WTC11 (cell line): ENCODE data around the gene IGFBP5. TPM values are rescaled to one million over a fixed set of nuclear protein-coding genes. Genes with fewer than 3 reads are reported as not detected.

Source experiments
- ATAC-seq: fragments of 200-7000 bp; cut with Tn5 transposase; 2 replicates; pipeline ENCODE4 v1.10.0; 2021; ENCODE audit warnings: mild to moderate bottlenecking, moderate library complexity
- CTCF ChIA-PET: fragments of 300-600 bp; sonication (Branson Sonifier 250); formaldehyde crosslinking; loops from one replicate; lab custom pipeline; 2021; ENCODE audit warnings: antibody characterized with exemption; lab: Charles Lee
- POLR2A ChIA-PET: fragments of 350-600 bp; sonication (Branson Sonifier 250); formaldehyde crosslinking; loops from one replicate; lab custom pipeline; 2021; ENCODE audit warnings: antibody characterized with exemption; lab: Charles Lee
- DNase-seq: peaks from one replicate; pipeline ENCODE4 v3.0.0; 2021; ENCODE audit warnings: low spot score
- H3K27ac Mint-ChIP-seq: 2 replicates; pipeline ENCODE4 v1.8.0; 2021; ENCODE audit warnings: mixed read lengths
- H3K27me3 Mint-ChIP-seq: 2 replicates; pipeline ENCODE4 v1.8.0; 2021; ENCODE audit warnings: low read depth, mild to moderate bottlenecking, moderate library complexity, mixed read lengths
- H3K36me3 Mint-ChIP-seq: 2 replicates; pipeline ENCODE4 v1.8.0; 2021; ENCODE audit warnings: mixed read lengths
- H3K4me1 Mint-ChIP-seq: 2 replicates; pipeline ENCODE4 v1.8.0; 2022; ENCODE audit warnings: mixed read lengths
- H3K4me3 Mint-ChIP-seq: 2 replicates; pipeline ENCODE4 v1.8.0; 2021; ENCODE audit warnings: mild to moderate bottlenecking, moderate library complexity, mixed read lengths
- H3K9me3 Mint-ChIP-seq: 2 replicates; pipeline ENCODE4 v1.8.0; 2021; ENCODE audit warnings: mixed read lengths
- ATF1 ChIP-seq: sonication (generic); formaldehyde crosslinking; IDR thresholded peaks from 2 replicates; pipeline ENCODE4 v1.8.1; 2023; ENCODE audit warnings: mild to moderate bottlenecking, moderate library complexity, missing genetic modification reagents
- CREM ChIP-seq: sonication (generic); formaldehyde crosslinking; IDR thresholded peaks from 2 replicates; pipeline ENCODE4 v1.8.1; 2022; ENCODE audit warnings: mild to moderate bottlenecking, missing genetic modification reagents, moderate library complexity
- ERG ChIP-seq: fragments of 250-450 bp; sonication (Bioruptor Pico); IDR thresholded peaks from 2 replicates; pipeline ENCODE4 v1.8.0; 2021; ENCODE audit warnings: mild to moderate bottlenecking
- ESRRA ChIP-seq: sonication (generic); formaldehyde crosslinking; IDR thresholded peaks from 2 replicates; pipeline ENCODE4 v1.8.1; 2022; ENCODE audit warnings: mild to moderate bottlenecking, missing genetic modification reagents, borderline replicate concordance
- GTF2I ChIP-seq: fragments of 250-450 bp; sonication (Bioruptor Pico); conservative IDR thresholded peaks from 2 replicates; pipeline ENCODE4 v1.4.0; 2021; ENCODE audit warnings: mild to moderate bottlenecking
- IRF2 ChIP-seq: sonication (generic); formaldehyde crosslinking; IDR thresholded peaks from 2 replicates; pipeline ENCODE4 v1.8.0; 2022; ENCODE audit warnings: low read depth, missing genetic modification reagents, borderline replicate concordance
- JAZF1 ChIP-seq: fragments of 250-450 bp; sonication (Bioruptor Pico); IDR thresholded peaks from 2 replicates; pipeline ENCODE4 v1.9.0; 2021; ENCODE audit warnings: moderate library complexity, mild to moderate bottlenecking, inconsistent platforms
- NFATC4 ChIP-seq: fragments of 250-450 bp; sonication (Bioruptor Pico); IDR thresholded peaks from 2 replicates; pipeline ENCODE4 v1.9.0; 2021; ENCODE audit warnings: mild to moderate bottlenecking
- NR1H2 ChIP-seq: sonication (generic); formaldehyde crosslinking; IDR thresholded peaks from 2 replicates; pipeline ENCODE4 v1.9.0; 2021; ENCODE audit warnings: mild to moderate bottlenecking, moderate library complexity, missing genetic modification reagents
- RORB ChIP-seq: fragments of 250-450 bp; sonication (Bioruptor Pico); IDR thresholded peaks from 2 replicates; pipeline ENCODE4 v1.9.0; 2021; ENCODE audit warnings: mild to moderate bottlenecking
- SOX15 ChIP-seq: fragments of 250-450 bp; sonication (Bioruptor Pico); IDR thresholded peaks from 2 replicates; pipeline ENCODE4 v1.9.0; 2021; ENCODE audit warnings: mild to moderate bottlenecking
- USF2 ChIP-seq: sonication (generic); formaldehyde crosslinking; IDR thresholded peaks from 2 replicates; pipeline ENCODE4 v1.8.1; 2023; ENCODE audit warnings: mild to moderate bottlenecking, missing genetic modification reagents, moderate library complexity
- ZMAT4 ChIP-seq: fragments of 250-450 bp; sonication (Bioruptor Pico); IDR thresholded peaks from 2 replicates; pipeline ENCODE4 v1.9.0; 2021; ENCODE audit warnings: mild to moderate bottlenecking
- ZNF219 ChIP-seq: sonication (generic); formaldehyde crosslinking; IDR thresholded peaks from 2 replicates; pipeline ENCODE4 v1.8.0; 2023; ENCODE audit warnings: missing genetic modification reagents, mild to moderate bottlenecking, borderline replicate concordance
- ZNF532 ChIP-seq: fragments of 250-450 bp; sonication (Bioruptor Pico); IDR thresholded peaks from 2 replicates; pipeline ENCODE4 v1.9.0; 2021; ENCODE audit warnings: mild to moderate bottlenecking, borderline replicate concordance
- total RNA-seq: library from RNA; stranded (reverse); gene quantifications from 3 replicates; pipeline ENCODE4 v1.2.3, GENCODE V29; 2021
- TF ChIP-seq, protein P1 (sequence below): sonication (generic); formaldehyde crosslinking; IDR thresholded peaks from 2 replicates; pipeline ENCODE4 v1.8.1; 2022; ENCODE audit warnings: low read depth, missing genetic modification reagents, borderline replicate concordance

Gene IGFBP5
- total RNA-seq, 1 experiment from 2014 or later: 5.3 TPM

DNA sequence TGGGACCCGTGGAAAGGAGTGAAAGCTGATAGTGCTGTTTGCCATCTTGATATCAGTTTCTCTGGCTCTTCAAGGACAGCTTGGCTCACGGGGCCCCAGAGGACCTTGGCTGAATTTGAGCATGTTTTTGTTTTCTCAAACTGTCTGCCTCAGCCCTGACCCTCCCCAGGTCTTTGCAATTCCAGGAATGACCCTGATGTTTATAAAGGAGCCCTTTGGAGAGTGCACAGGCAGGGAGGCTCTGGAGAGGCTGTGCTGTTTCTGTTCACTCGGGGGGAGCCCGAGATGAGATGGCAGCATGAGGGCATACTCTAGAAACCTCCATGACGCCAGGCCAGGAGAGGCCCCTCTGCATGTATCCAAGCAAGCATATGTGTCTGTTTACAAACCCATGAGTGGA, 45.8 kb downstream of the IGFBP5 start:
- peak overlapping the region; percentile 58 for H3K27ac Mint-ChIP-seq
- H3K9me3 Mint-ChIP-seq: peaks cover 12% of the 10 kb centered on the region
- ATAC-seq (no peak), DNase-seq (no peak)
- CTCF ChIA-PET: interaction anchor here (0.6 to 3.3 kb wide), 6 partner anchors 10 to 130 kb away, joined by 3 to 15 read pairs (median 4); no protein-coding TSS in a partner anchor
- no peak overlapping the region for H3K4me3 Mint-ChIP-seq
- POLR2A ChIA-PET: no interaction called here
- H3K36me3 Mint-ChIP-seq: peaks cover 56% of the 10 kb centered on the region
- no peaks in the 10 kb centered on the region for H3K27me3 Mint-ChIP-seq
- H3K4me1 Mint-ChIP-seq: peaks cover 83% of the 10 kb centered on the region
- TF ChIP-seq ATF1 (CRISPR knock-in tag): no peak
- no peak for TF ChIP-seq ESRRA (CRISPR knock-in tag)
- no peak for TF ChIP-seq IRF2 (CRISPR knock-in tag)
- no peak for TF ChIP-seq RORB (CRISPR knock-in tag)
- no peak for TF ChIP-seq ZNF219 (CRISPR knock-in tag)
- no peak for TF ChIP-seq USF2
- no peak for TF ChIP-seq GTF2I (CRISPR knock-in tag)
- TF ChIP-seq NR1H2 (CRISPR knock-in tag): no peak
- TF ChIP-seq, protein P1, sequence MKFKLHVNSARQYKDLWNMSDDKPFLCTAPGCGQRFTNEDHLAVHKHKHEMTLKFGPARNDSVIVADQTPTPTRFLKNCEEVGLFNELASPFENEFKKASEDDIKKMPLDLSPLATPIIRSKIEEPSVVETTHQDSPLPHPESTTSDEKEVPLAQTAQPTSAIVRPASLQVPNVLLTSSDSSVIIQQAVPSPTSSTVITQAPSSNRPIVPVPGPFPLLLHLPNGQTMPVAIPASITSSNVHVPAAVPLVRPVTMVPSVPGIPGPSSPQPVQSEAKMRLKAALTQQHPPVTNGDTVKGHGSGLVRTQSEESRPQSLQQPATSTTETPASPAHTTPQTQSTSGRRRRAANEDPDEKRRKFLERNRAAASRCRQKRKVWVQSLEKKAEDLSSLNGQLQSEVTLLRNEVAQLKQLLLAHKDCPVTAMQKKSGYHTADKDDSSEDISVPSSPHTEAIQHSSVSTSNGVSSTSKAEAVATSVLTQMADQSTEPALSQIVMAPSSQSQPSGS: no peak
- no peak for TF ChIP-seq ZNF532 (CRISPR knock-in tag)
- TF ChIP-seq NFATC4 (CRISPR knock-in tag): no peak
- TF ChIP-seq ERG: no peak
- no peak for TF ChIP-seq ZMAT4

- ATAC-seq: no peak
- H3K9me3 Mint-ChIP-seq: peaks cover 12% of the 10 kb centered on the region
- CTCF ChIA-PET: interaction anchor here (2.2 kb wide), 1 partner anchor 18 kb away, joined by 8 read pairs; no protein-coding TSS in a partner anchor
- TF ChIP-seq USF2: no peak
- TF ChIP-seq CREM (CRISPR knock-in tag): no peak
- TF ChIP-seq JAZF1 (CRISPR knock-in tag): no peak
- no peak for TF ChIP-seq RORB (CRISPR knock-in tag)
- TF ChIP-seq SOX15 (CRISPR knock-in tag): no peak
- TF ChIP-seq, all 79 proteins: peak for 0
- H3K4me3 Mint-ChIP-seq: no peak overlapping the region
- POLR2A ChIA-PET: no interaction called here
- peak overlapping the region; percentile 62; the same call in 1 of the 2 replicates for H3K27ac Mint-ChIP-seq
- no peaks in the 10 kb centered on the region for H3K27me3 Mint-ChIP-seq
- H3K4me1 Mint-ChIP-seq: peaks cover 85% of the 10 kb centered on the region
- peaks cover 65% of the 10 kb centered on the region for H3K36me3 Mint-ChIP-seq
- DNase-seq: no peak
These were observed 47.2 kb downstream of the IGFBP5 start for GRCh38 chr2:216648105-216648504.
